Activated B cell treated with CpG ODN at 0.5 μM for 24 hours (primary cell): ENCODE data around the gene CPHXL. TPM values are rescaled to one million over a fixed set of nuclear protein-coding genes. Genes with fewer than 3 reads are reported as not detected.

Experiments
- ATAC-seq: fragments of 200-7000 bp; cut with Tn5 transposase; one replicate; pipeline ENCODE4 v1.10.0; 2021; ENCODE audit warnings: low read depth, mild to moderate bottlenecking, moderate library complexity
- CTCF ChIA-PET: fragments of 350-600 bp; sonication (Branson Sonifier 250); formaldehyde crosslinking; loops from one replicate; lab custom pipeline; 2021; ENCODE audit warnings: antibody characterized with exemption; lab: Charles Lee
- POLR2A ChIA-PET: fragments of 350-600 bp; sonication (Branson Sonifier 250); formaldehyde crosslinking; loops from one replicate; lab custom pipeline; 2021; ENCODE audit warnings: antibody characterized with exemption; lab: Charles Lee
- DNase-seq: peaks from one replicate; pipeline ENCODE4 v3.0.0; 2022
- H3K27ac Mint-ChIP-seq: one replicate; pipeline ENCODE4 v1.8.0; 2020; ENCODE audit warnings: mixed read lengths
- H3K27me3 Mint-ChIP-seq: one replicate; pipeline ENCODE4 v1.8.0; 2021; ENCODE audit warnings: mixed read lengths
- H3K36me3 Mint-ChIP-seq: one replicate; pipeline ENCODE4 v1.8.0; 2021; ENCODE audit warnings: low read depth, mixed read lengths
- H3K4me1 Mint-ChIP-seq: one replicate; pipeline ENCODE4 v1.8.0; 2021; ENCODE audit warnings: mixed read lengths
- H3K4me3 Mint-ChIP-seq: one replicate; pipeline ENCODE4 v1.8.0; 2020; ENCODE audit warnings: mild to moderate bottlenecking, mixed read lengths
- H3K9me3 Mint-ChIP-seq: one replicate; pipeline ENCODE4 v1.8.0; 2020; ENCODE audit warnings: mixed read lengths
- intact Hi-C: fragments of 100-400 bp; cut with micrococcal nuclease; formaldehyde crosslinking; loops from one replicate; pipeline ENCODE4 v1.15.1; 2024
- total RNA-seq: library from RNA; stranded (reverse); gene quantifications from 2 replicates; pipeline ENCODE4 v1.2.3, GENCODE V29; 2022
- TF ChIP-seq, protein P1 (sequence below): fragments of 200-600 bp; IDR thresholded peaks from one replicate; pipeline ENCODE4 v1.8.0; 2022; ENCODE audit warnings: antibody characterized with exemption, mild to moderate bottlenecking

The CPHXL gene
- total RNA-seq = not detected in 2 replicates

GRCh38 chr16:75726390-75726789 is at the start of gene CPHXL:
Gene CPHXL, minus strand, starts transcription at chr16:75726490. Its CDS starts 48 bp downstream, at chr16:75726442.
- ChIA-PET POLR2A (no interaction called here), CTCF (no interaction called here)
- Mint-ChIP-seq H3K4me3 (no peak within 1 kb of the TSS), H3K27me3 (peaks cover 1% of the 10 kb centered on the region), H3K27ac (no peak within 1 kb of the TSS), H3K9me3 (peaks cover 8% of the 10 kb centered on the region), H3K4me1 (no peaks in the 10 kb centered on the region), H3K36me3 (no peaks in the 10 kb centered on the region)
- TF ChIP-seq, protein P1, sequence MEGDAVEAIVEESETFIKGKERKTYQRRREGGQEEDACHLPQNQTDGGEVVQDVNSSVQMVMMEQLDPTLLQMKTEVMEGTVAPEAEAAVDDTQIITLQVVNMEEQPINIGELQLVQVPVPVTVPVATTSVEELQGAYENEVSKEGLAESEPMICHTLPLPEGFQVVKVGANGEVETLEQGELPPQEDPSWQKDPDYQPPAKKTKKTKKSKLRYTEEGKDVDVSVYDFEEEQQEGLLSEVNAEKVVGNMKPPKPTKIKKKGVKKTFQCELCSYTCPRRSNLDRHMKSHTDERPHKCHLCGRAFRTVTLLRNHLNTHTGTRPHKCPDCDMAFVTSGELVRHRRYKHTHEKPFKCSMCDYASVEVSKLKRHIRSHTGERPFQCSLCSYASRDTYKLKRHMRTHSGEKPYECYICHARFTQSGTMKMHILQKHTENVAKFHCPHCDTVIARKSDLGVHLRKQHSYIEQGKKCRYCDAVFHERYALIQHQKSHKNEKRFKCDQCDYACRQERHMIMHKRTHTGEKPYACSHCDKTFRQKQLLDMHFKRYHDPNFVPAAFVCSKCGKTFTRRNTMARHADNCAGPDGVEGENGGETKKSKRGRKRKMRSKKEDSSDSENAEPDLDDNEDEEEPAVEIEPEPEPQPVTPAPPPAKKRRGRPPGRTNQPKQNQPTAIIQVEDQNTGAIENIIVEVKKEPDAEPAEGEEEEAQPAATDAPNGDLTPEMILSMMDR = no peak
- DNase-seq (no peak), ATAC-seq (no peak)
- intact Hi-C loops = no loop called here

- no peak for DNase-seq
- ATAC-seq = no peak
- no peak overlapping the region for H3K27ac Mint-ChIP-seq
- no peak overlapping the region for H3K4me3 Mint-ChIP-seq
- intact Hi-C loops = no loop called here
- peaks cover 6% of the 10 kb centered on the region for H3K4me1 Mint-ChIP-seq
- POLR2A ChIA-PET = no interaction called here
- no peaks in the 10 kb centered on the region for H3K36me3 Mint-ChIP-seq
- CTCF ChIA-PET = interaction anchor here (1.5 to 1.7 kb wide), 2 partner anchors 10 to 13 kb away, joined by 4 to 8 read pairs; no protein-coding TSS in a partner anchor
- no peaks in the 10 kb centered on the region for H3K9me3 Mint-ChIP-seq
- TF ChIP-seq, protein P1 = no peak
- peaks cover 23% of the 10 kb centered on the region for H3K27me3 Mint-ChIP-seq
Observed at GRCh38 chr16:75774197-75774596, 47.9 kb upstream of the CPHXL start.

GRCh38 chr16:75770051-75770450 is 43.8 kb upstream of the CPHXL start:
- TF ChIP-seq, protein P1 = no peak
- CTCF ChIA-PET = no interaction called here
- Mint-ChIP-seq H3K4me3 (no peak overlapping the region), H3K27me3 (peaks cover 15% of the 10 kb centered on the region), H3K9me3 (no peaks in the 10 kb centered on the region), H3K27ac (no peak overlapping the region), H3K36me3 (no peaks in the 10 kb centered on the region), H3K4me1 (peaks cover 6% of the 10 kb centered on the region)
- ATAC-seq (no peak), DNase-seq (no peak)
- POLR2A ChIA-PET = no interaction called here
- intact Hi-C loops = no loop called here

DNA sequence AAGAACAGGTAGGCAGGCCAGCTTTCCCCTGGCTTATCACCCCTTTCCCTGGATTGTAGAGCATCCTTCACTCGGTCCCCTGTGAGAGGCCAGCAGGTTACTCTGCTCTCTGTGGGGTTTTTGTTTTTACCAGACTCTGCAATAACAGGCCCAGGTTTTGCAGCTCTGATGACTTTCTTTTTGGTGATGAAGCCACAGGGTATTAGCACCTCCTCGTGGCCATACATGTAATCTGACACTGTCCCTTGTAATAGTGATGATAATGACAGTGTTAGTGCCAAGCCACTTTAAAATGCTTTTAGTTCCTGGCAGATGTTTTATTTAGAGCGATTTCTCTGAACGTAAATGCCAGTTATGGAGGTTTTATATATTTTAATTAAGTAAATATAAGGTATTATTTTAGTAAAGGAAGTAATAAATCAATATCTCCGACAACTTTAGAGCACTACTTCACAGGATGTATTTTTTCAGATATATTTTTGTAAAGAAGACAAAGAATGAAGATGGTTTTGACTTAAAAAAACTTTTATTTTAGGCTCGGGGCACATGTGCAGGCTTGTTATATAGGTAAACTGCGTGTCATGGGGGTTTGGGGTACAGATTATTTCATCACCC is 38.0 kb upstream of the CPHXL start:
- Mint-ChIP-seq H3K27ac (no peak overlapping the region), H3K4me3 (no peak overlapping the region), H3K36me3 (no peaks in the 10 kb centered on the region), H3K4me1 (peaks cover 25% of the 10 kb centered on the region), H3K27me3 (peaks cover 6% of the 10 kb centered on the region), H3K9me3 (no peaks in the 10 kb centered on the region)
- POLR2A ChIA-PET = interaction anchor here (1.0 to 4.6 kb wide), 3 partner anchors 116 to 565 kb away, joined by 5 to 31 read pairs (median 7); partner anchors contain the start of genes ADAT1, KARS1 and TERF2IP
- CTCF ChIA-PET = interaction anchor here (0.6 to 2.0 kb wide), 19 partner anchors 10 to 565 kb away, joined by 3 to 27 read pairs (median 5); partner anchors contain the start of genes ADAT1, KARS1 and TERF2IP
- TF ChIP-seq, protein P1 = peak; percentile 37
- ATAC-seq (peak; percentile 56), DNase-seq (no peak)
- intact Hi-C loops = loop anchor here (1.0 to 10.0 kb wide), 10 partner anchors 116 to 1059 kb away; partner anchors contain the start of genes ADAT1 and MLKL

DNA sequence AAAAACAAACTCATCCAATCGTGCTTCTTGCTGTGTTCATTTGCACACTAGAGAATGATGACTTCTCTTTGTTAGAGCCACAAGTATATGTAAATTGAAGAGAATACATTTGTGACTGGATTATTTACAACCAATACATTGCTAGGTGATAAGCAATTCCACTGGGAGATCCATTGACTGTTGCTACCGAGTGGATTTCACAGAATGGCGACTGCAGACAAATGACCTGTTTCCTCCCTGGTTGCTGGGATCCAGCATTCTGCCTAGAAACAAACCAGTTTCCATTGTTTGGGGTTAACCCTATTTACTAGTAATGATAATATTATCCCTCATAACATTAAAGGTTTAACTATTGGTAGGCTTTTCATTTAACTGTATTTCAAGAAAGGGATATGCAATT is 36.9 kb upstream of the CPHXL start:
- H3K9me3 Mint-ChIP-seq = no peaks in the 10 kb centered on the region
- H3K36me3 Mint-ChIP-seq = no peaks in the 10 kb centered on the region
- no peak overlapping the region for H3K4me3 Mint-ChIP-seq
- CTCF ChIA-PET = interaction anchor here (0.7 to 2.0 kb wide), 13 partner anchors 11 to 564 kb away, joined by 3 to 27 read pairs (median 6); partner anchors contain the start of genes ADAT1, KARS1 and TERF2IP
- TF ChIP-seq, protein P1 = no peak
- intact Hi-C loops = loop anchor here (10.0 kb wide), 1 partner anchor 1058 kb away; the partner anchor contains the start of gene MLKL
- peaks cover 29% of the 10 kb centered on the region for H3K4me1 Mint-ChIP-seq
- POLR2A ChIA-PET = interaction anchor here (1.4 to 4.6 kb wide), 2 partner anchors 115 to 141 kb away, joined by 7 to 31 read pairs; partner anchors contain the start of genes ADAT1, KARS1 and TERF2IP
- no peak for DNase-seq
- no peak for ATAC-seq
- peaks cover 4% of the 10 kb centered on the region for H3K27me3 Mint-ChIP-seq
- H3K27ac Mint-ChIP-seq = no peak overlapping the region
